Ishikawa (cell line): Measurements from ENCODE around the gene NCAPG.

ENCODE experiments used
- CEBPB ChIP-seq: IDR thresholded peaks from 2 replicates; pipeline ENCODE4 v1.6.1; 2012
- CREB1 ChIP-seq: IDR thresholded peaks from 2 replicates; pipeline ENCODE4 v1.6.1; 2012; ENCODE audit warnings: low read depth
- EGR1 ChIP-seq: IDR thresholded peaks from 2 replicates; pipeline ENCODE4 v1.6.1; 2012
- EP300 ChIP-seq: IDR thresholded peaks from 2 replicates; pipeline ENCODE4 v1.6.1; 2012; ENCODE audit warnings: borderline replicate concordance
- FOXM1 ChIP-seq: IDR thresholded peaks from 2 replicates; pipeline ENCODE4 v1.6.1; 2012; ENCODE audit warnings: low read depth, borderline replicate concordance
- MAX ChIP-seq: IDR thresholded peaks from 2 replicates; pipeline ENCODE4 v1.6.1; 2012
- NFIC ChIP-seq: IDR thresholded peaks from 2 replicates; pipeline ENCODE4 v1.6.1; 2012
- RAD21 ChIP-seq: IDR thresholded peaks from 2 replicates; pipeline ENCODE4 v1.6.1; 2012; ENCODE audit warnings: low read depth
- REST ChIP-seq: IDR thresholded peaks from 2 replicates; pipeline ENCODE4 v1.6.1; 2012; ENCODE audit warnings: low read depth, mild to moderate bottlenecking
- TAF1 ChIP-seq: IDR thresholded peaks from 2 replicates; pipeline ENCODE4 v1.6.1; 2012; ENCODE audit warnings: low read depth, mild to moderate bottlenecking
- TCF12 ChIP-seq: IDR thresholded peaks from 2 replicates; pipeline ENCODE4 v1.6.1; 2012; ENCODE audit warnings: low read depth
- TEAD4 ChIP-seq: IDR thresholded peaks from 2 replicates; pipeline ENCODE4 v1.6.1; 2012
- YY1 ChIP-seq: IDR thresholded peaks from 2 replicates; pipeline ENCODE4 v1.6.1; 2012; ENCODE audit warnings: low read depth
- ZBTB7A ChIP-seq: IDR thresholded peaks from 2 replicates; pipeline ENCODE4 v1.6.1; 2012; ENCODE audit warnings: low read depth
- TF ChIP-seq, protein P1 (sequence below): IDR thresholded peaks from 2 replicates; pipeline ENCODE4 v1.6.1; 2012

Gene NCAPG

DNA sequence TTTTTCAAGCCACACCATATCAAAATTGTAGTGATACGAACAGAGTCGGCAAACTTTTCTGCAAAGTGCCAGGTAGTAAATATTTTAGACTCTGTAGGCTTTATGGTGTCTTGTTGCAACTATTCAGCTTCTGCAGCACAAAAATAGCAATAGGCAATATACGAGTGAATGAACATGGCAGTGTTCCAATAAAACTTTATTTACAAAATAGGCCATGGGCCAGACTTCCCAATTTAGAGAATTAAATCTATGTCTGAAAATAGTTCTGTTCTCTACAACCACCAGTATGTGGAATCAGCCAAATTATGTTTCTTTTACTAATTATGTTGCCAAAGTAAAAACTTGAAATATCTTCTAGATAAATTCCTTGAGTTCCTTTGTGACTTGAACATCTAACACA, 56.5 kb downstream of the NCAPG start:
- TF ChIP-seq CREB1 (no peak), NFIC (peak; percentile 30; the same call in 1 of the 2 replicates), TCF12 (no peak), CEBPB (no peak)
- TF ChIP-seq, protein P1, sequence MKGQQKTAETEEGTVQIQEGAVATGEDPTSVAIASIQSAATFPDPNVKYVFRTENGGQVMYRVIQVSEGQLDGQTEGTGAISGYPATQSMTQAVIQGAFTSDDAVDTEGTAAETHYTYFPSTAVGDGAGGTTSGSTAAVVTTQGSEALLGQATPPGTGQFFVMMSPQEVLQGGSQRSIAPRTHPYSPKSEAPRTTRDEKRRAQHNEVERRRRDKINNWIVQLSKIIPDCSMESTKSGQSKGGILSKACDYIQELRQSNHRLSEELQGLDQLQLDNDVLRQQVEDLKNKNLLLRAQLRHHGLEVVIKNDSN = no peak

GRCh38 chr4:17869327-17869726, 58.5 kb downstream of the NCAPG start:
- TF ChIP-seq TCF12 (no peak), TAF1 (no peak), CREB1 (no peak)

DNA sequence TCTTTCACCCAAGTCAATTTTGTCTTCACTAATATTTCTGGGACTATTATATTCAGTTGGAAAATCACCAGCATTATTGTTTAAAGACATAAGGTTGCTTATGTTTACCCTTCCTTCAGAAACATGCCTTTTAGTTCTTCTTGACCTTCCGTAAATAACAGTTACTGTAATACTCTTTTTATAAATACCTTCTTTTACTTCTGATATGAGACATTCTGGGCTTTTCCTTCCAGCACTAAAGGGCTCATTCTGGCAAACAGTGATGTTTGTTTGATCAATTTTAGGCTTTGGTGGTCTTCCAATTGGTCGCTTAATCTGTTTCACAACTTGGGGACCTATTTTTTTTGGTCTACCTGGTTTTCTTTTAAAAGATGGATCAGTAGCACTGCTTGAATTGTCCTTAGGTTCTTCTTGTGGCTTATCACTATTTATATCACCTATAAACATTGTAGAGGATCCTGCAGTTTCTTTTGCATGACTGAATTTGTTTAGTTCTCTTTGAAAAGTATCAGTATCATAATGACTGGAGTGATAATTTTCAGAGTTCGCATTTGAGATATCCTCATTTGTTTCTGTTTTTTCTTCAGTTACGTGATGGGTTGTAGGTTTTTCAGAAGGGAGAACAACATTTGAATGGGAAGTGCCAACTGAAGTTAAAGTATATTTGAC, 64.8 kb downstream of the NCAPG start:
- TF ChIP-seq CREB1 (no peak), NFIC (no peak), FOXM1 (no peak), YY1 (no peak), ZBTB7A (no peak), TEAD4 (no peak), TCF12 (no peak), EGR1 (no peak), TAF1 (no peak)
- TF ChIP-seq, protein P1 = no peak

GRCh38 chr4:17876943-17877342, 66.2 kb downstream of the NCAPG start:
- TF ChIP-seq FOXM1 = no peak
- no peak for TF ChIP-seq MAX
- TF ChIP-seq ZBTB7A = no peak
- no peak for TF ChIP-seq YY1
- no peak for TF ChIP-seq TCF12
- no peak for TF ChIP-seq EGR1
- TF ChIP-seq, protein P1 = no peak
- TF ChIP-seq NFIC = no peak
- no peak for TF ChIP-seq CREB1
- no peak for TF ChIP-seq RAD21
- no peak for TF ChIP-seq TEAD4
- no peak for TF ChIP-seq CEBPB
- no peak for TF ChIP-seq EP300
- no peak for TF ChIP-seq REST
- TF ChIP-seq TAF1 = no peak

- TF ChIP-seq CEBPB (no peak), REST (no peak), TAF1 (no peak), ZBTB7A (no peak), MAX (no peak), NFIC (no peak), YY1 (no peak), RAD21 (no peak), TCF12 (no peak), FOXM1 (no peak), EP300 (no peak), CREB1 (no peak), TEAD4 (no peak), EGR1 (no peak)
- TF ChIP-seq, protein P1 = no peak
Measured at GRCh38 chr4:17877661-17878060, 66.9 kb downstream of the NCAPG start.

DNA sequence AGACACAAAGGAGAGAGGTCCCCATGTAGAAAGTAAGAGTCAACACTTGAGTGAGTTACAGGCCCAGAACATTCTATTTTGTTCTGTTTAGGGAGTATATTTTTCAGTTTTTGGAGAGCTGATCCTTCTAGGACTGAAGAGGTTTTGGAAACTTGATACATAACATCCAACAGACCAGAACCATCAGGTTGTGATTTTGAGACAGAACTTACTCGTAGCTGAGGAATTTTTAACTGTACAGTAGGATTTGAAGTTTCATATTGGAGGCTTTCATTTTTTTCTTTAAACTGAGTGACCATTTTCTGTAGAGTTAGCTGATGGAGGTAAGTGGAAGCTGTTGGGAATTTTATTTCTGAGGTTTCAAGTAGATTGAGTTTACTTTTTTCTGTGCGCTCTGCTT, 73.3 kb downstream of the NCAPG start:
- TF ChIP-seq TEAD4 (no peak), NFIC (no peak), TAF1 (no peak), RAD21 (no peak), CEBPB (no peak), ZBTB7A (no peak), REST (no peak)
